BJ (cell line): ENCODE data around the gene PEX3. TPM values are rescaled to one million over a fixed set of nuclear protein-coding genes. Genes with fewer than 3 reads are reported as not detected.

Source experiments
- CTCF ChIA-PET: fragments of 350-600 bp; formaldehyde crosslinking; extraction: SDS; loops from one replicate; lab custom pipeline; 2021; ENCODE audit warnings: antibody characterized with exemption, inconsistent platforms; lab: Yijun Ruan, JAX
- POLR2A ChIA-PET: fragments of 300-600 bp; sonication (Branson Sonifier 250); formaldehyde crosslinking; extraction: SDS; loops from one replicate; lab custom pipeline; 2021; ENCODE audit warnings: antibody characterized with exemption; lab: Charles Lee
- DNase-seq: peaks from one replicate; pipeline ENCODE4 v3.0.0-alpha.2; 2011; ENCODE audit warnings: low read depth
- H3K27me3 ChIP-seq: 2 replicates; pipeline ENCODE4 v1.6.0; 2011; ENCODE audit warnings: low read length; ENCODE audit not compliant: control insufficient read depth, insufficient read depth
- H3K36me3 ChIP-seq: 2 replicates; pipeline ENCODE4 v1.5.1; 2011; ENCODE audit warnings: low read length; ENCODE audit not compliant: control insufficient read depth, insufficient read depth
- H3K4me3 ChIP-seq: 2 replicates; pipeline ENCODE4 v1.5.1; 2011; ENCODE audit warnings: low read depth, mild to moderate bottlenecking, control low read depth, low read length
- polyA plus RNA-seq: library from polyadenylated mRNA; depleted of rRNA; stranded (reverse); fragments of >200 nt; gene quantifications from 2 replicates; pipeline ENCODE4 v1.2.3, GENCODE V29; 2011
- TF ChIP-seq, protein P1 (sequence below): IDR thresholded peaks from 2 replicates; pipeline ENCODE4 v1.5.1; 2011; ENCODE audit warnings: low read depth, mild to moderate bottlenecking, control low read depth, inconsistent platforms, low read length, moderate library complexity; ENCODE audit not compliant: insufficient read depth

The PEX3 gene
- polyA plus RNA-seq, 1 experiment, result 19.7 TPM

DNA sequence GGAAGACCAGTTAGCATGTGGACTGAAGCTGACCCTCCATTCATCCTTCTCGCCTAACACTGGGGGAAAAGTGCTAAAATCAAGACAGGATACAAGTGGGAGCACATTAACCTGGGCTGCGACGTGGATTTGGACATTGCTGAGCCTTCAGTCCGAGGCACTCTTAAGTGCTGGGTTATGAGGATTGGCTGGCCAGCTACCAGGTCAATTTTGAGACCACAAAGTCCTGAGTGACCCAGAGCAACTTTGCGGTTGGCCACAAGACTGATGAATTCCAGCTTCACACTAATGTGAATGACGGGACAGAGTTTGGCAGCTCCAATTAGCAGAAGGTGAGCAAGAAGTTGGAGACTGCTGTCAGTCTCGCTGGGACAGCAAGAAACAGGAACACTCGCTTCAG is 40.2 kb downstream of the PEX3 start:
- POLR2A ChIA-PET, result no interaction called here
- CTCF ChIA-PET, result no interaction called here
- no peaks in the 10 kb centered on the region for H3K36me3 ChIP-seq
- TF ChIP-seq, protein P1, sequence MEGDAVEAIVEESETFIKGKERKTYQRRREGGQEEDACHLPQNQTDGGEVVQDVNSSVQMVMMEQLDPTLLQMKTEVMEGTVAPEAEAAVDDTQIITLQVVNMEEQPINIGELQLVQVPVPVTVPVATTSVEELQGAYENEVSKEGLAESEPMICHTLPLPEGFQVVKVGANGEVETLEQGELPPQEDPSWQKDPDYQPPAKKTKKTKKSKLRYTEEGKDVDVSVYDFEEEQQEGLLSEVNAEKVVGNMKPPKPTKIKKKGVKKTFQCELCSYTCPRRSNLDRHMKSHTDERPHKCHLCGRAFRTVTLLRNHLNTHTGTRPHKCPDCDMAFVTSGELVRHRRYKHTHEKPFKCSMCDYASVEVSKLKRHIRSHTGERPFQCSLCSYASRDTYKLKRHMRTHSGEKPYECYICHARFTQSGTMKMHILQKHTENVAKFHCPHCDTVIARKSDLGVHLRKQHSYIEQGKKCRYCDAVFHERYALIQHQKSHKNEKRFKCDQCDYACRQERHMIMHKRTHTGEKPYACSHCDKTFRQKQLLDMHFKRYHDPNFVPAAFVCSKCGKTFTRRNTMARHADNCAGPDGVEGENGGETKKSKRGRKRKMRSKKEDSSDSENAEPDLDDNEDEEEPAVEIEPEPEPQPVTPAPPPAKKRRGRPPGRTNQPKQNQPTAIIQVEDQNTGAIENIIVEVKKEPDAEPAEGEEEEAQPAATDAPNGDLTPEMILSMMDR, result no peak
- DNase-seq, result no peak
- no peak overlapping the region for H3K4me3 ChIP-seq
- H3K27me3 ChIP-seq, result no peaks in the 10 kb centered on the region

DNA sequence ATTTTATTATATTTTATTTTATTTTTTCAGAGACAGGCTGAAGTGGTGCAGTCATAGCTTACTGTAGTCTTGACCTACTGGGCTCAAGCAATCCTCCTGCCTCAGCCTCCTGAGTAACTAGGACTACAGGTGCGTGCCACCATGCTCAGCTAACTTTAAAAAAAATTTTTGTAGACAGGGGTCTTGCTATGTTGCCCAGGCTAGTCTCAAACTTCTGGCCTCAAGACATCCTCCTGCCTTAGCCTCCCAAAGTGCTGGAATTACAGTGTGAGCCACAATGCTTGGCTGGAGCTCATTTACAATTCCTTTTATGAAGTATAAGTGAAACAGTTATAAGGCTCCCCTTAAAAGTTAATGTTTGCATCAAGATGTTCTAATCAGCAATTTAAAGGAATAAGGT is 46.4 kb downstream of the PEX3 start:
- ChIA-PET POLR2A (no interaction called here), CTCF (no interaction called here)
- TF ChIP-seq, protein P1, result no peak
- H3K4me3 ChIP-seq, result no peak overlapping the region
- no peak for DNase-seq
- no peaks in the 10 kb centered on the region for H3K27me3 ChIP-seq
- H3K36me3 ChIP-seq, result peaks cover 2% of the 10 kb centered on the region

DNA sequence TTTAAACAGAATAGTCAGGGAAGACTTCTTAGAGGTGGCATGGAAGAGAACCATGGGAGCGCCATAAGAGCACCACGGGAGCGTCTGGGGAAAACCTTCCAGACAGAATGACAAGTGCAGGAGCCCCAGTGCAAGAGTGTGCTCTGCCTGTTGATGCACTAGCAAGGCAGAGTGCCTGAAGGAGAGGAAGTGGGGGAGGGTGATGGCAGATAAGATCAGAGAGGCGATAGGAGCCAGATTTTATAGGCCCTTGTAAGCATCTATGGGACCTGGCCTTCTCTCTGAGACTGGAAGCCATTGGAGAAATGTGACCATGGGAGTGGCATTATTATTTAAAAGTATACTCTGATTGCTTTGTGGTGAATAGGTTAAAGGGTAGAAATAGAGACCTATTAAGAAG is 47.8 kb downstream of the PEX3 start:
- POLR2A ChIA-PET, result no interaction called here
- TF ChIP-seq, protein P1, result no peak
- CTCF ChIA-PET, result no interaction called here
- H3K4me3 ChIP-seq, result no peak overlapping the region
- H3K36me3 ChIP-seq, result peaks cover 2% of the 10 kb centered on the region
- no peak for DNase-seq
- H3K27me3 ChIP-seq, result no peaks in the 10 kb centered on the region

DNA sequence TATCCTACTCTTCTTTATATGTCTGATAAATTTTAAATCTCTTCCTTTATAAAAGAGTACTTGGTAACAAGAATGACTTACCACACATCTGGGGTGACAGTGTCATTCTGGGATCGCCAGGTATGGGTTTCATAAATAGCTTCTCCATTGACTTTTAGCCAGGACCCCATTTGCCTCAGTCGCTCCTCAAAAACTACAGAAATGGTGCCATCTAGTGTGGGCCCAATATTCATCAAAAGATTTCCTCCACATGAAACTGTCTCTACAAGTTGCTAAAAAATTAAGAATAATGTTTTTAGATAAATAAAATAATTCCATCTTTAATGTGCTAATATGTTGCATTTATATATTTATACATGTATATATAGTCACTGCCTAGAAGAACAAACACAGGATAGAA is 51.2 kb downstream of the PEX3 start:
- H3K36me3 ChIP-seq, result peaks cover 7% of the 10 kb centered on the region
- ChIA-PET CTCF (interaction anchor here (0.7 kb wide), 1 partner anchor 11 kb away, joined by 3 read pairs; no protein-coding TSS in a partner anchor), POLR2A (no interaction called here)
- no peak overlapping the region for H3K4me3 ChIP-seq
- DNase-seq, result no peak
- TF ChIP-seq, protein P1, result no peak
- H3K27me3 ChIP-seq, result no peaks in the 10 kb centered on the region

DNA sequence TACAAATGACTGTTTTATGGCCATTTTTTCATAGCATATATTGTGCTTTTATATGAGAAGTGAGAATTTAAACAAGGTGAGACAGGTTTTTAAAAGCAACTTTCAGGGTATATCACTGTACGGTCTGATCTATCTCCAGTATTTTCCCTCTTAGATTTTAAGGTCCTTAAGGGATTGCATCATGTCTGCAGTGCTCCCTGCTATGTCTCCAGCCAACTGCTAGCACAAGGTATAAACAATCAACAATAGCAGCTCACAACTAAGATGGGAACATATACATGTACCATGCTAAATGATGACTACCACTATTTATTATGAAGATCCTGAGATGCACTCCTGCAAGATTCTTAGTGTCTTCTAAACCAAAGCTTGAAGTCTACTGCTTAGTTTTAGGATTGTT is 53.8 kb downstream of the PEX3 start:
- TF ChIP-seq, protein P1, result no peak
- no peak overlapping the region for H3K4me3 ChIP-seq
- peaks cover 5% of the 10 kb centered on the region for H3K36me3 ChIP-seq
- H3K27me3 ChIP-seq, result no peaks in the 10 kb centered on the region
- no peak for DNase-seq
- POLR2A ChIA-PET, result no interaction called here
- CTCF ChIA-PET, result no interaction called here
